PC-3 (cell line): Measurements from ENCODE around the gene FRK. TPM values are rescaled to one million over a fixed set of nuclear protein-coding genes. Genes with fewer than 3 reads are reported as not detected.

Experiments used
- ATAC-seq: fragments of 200-7000 bp; cut with Tn5 transposase; 2 replicates; pipeline ENCODE4 v1.9.1; 2020; ENCODE audit warnings: mild to moderate bottlenecking, moderate library complexity
- BruUV-seq: library from RNA; stranded (reverse); fragments of 400-500 nt; replicated peaks from 2 replicates; lab custom pipeline; 2021; lab: Mats Ljungman, UMichigan
- CTCF ChIA-PET: fragments of 300-600 bp; sonication (Branson Sonifier 250); formaldehyde crosslinking; loops from one replicate; lab custom pipeline; 2022; ENCODE audit warnings: antibody characterized with exemption; lab: Charles Lee
- POLR2A ChIA-PET: fragments of 300-600 bp; sonication (Branson Sonifier 250); formaldehyde crosslinking; loops from one replicate; lab custom pipeline; 2022; ENCODE audit warnings: antibody characterized with exemption; ENCODE audit not compliant: unreplicated experiment; lab: Charles Lee
- DNase-seq: peaks from one replicate; pipeline ENCODE4 v3.0.0-alpha.2; 2015
- H2AFZ ChIP-seq: fragments of 300-600 bp; sonication (generic); 2 replicates; pipeline ENCODE4 v1.6.0; 2016; ENCODE audit warnings: antibody characterized with exemption, low read length
- H3F3A ChIP-seq: fragments of 300-600 bp; sonication (generic); one replicate; pipeline ENCODE4 v1.6.0; 2017; ENCODE audit warnings: antibody characterized with exemption, low read length, control low read depth, mild to moderate bottlenecking; ENCODE audit not compliant: unreplicated experiment
- H3K27ac ChIP-seq: fragments of 300-600 bp; sonication (generic); 2 replicates; pipeline ENCODE4 v1.5.1; 2016; ENCODE audit warnings: mild to moderate bottlenecking, low read length
- H3K27me3 ChIP-seq: fragments of 300-600 bp; sonication (generic); 2 replicates; pipeline ENCODE4 v1.6.1; 2016; ENCODE audit warnings: low read length, mixed read lengths
- H3K36me3 ChIP-seq: fragments of 300-600 bp; sonication (generic); 2 replicates; pipeline ENCODE4 v1.6.1; 2016; ENCODE audit warnings: low read depth, mixed run types, low read length, mixed read lengths
- H3K4me1 ChIP-seq: fragments of 300-600 bp; sonication (generic); 2 replicates; pipeline ENCODE4 v1.5.1; 2016; ENCODE audit warnings: low read length; ENCODE audit not compliant: insufficient read depth
- H3K4me2 ChIP-seq: fragments of 300-600 bp; sonication (generic); 2 replicates; pipeline ENCODE4 v1.6.0; 2016; ENCODE audit warnings: low read length
- H3K4me3 ChIP-seq: fragments of 300-600 bp; sonication (generic); 2 replicates; pipeline ENCODE4 v1.5.1; 2016; ENCODE audit warnings: mild to moderate bottlenecking, low read length, mixed read lengths
- H3K79me2 ChIP-seq: fragments of 300-600 bp; sonication (generic); 2 replicates; pipeline ENCODE4 v1.6.1; 2017; ENCODE audit warnings: low read length, mixed read lengths
- H3K9ac ChIP-seq: fragments of 300-600 bp; sonication (generic); 2 replicates; pipeline ENCODE4 v1.6.0; 2016; ENCODE audit warnings: mild to moderate bottlenecking, low read length
- H3K9me2 ChIP-seq: fragments of 300-600 bp; sonication (generic); replicated peaks from 2 replicates; pipeline ENCODE4 v1.6.1; 2016; ENCODE audit warnings: mixed run types, low read length, mixed read lengths
- H3K9me3 ChIP-seq: fragments of 300-600 bp; sonication (generic); 2 replicates; pipeline ENCODE4 v1.6.1; 2016; ENCODE audit warnings: low read length, mixed read lengths
- H4K20me1 ChIP-seq: fragments of 300-600 bp; sonication (generic); 2 replicates; pipeline ENCODE4 v1.6.1; 2016; ENCODE audit warnings: low read length, mixed read lengths
- CTCF ChIP-seq: fragments of 300-600 bp; sonication (generic); conservative IDR thresholded peaks from 2 replicates; pipeline ENCODE4 v1.5.1; 2017; ENCODE audit warnings: antibody characterized with exemption, low read depth, mild to moderate bottlenecking, low read length
- EZH2 ChIP-seq: fragments of 300-600 bp; sonication (generic); IDR thresholded peaks from one replicate; pipeline ENCODE4 v1.6.1; 2017; ENCODE audit warnings: antibody characterized with exemption, mild to moderate bottlenecking, low read length; ENCODE audit not compliant: unreplicated experiment
- EZH2phosphoT487 ChIP-seq: fragments of 300-600 bp; sonication (generic); IDR thresholded peaks from 2 replicates; pipeline ENCODE4 v1.6.1; 2018; ENCODE audit warnings: mild to moderate bottlenecking, antibody characterized with exemption, low read length, borderline replicate concordance
- intact Hi-C: fragments of 100-400 bp; cut with micrococcal nuclease; formaldehyde crosslinking; loops from 2 replicates; pipeline ENCODE4 v1.9.0; 2023
- total RNA-seq: library from RNA; depleted of rRNA; stranded (reverse); fragments of >200 nt; gene quantifications from 2 replicates; pipeline ENCODE4 v1.2.3, GENCODE V29; 2014; rRNA removed

The FRK gene
- total RNA-seq, 1 experiment from 2014 or later, result 0.66 TPM

GRCh38 chr6:115882174-115882573 is 178.5 kb downstream of the FRK start:
- no peaks in the 10 kb centered on the region for H3K79me2 ChIP-seq
- H3K9me3 ChIP-seq, result no peaks in the 10 kb centered on the region
- H3K4me2 ChIP-seq, result peak overlapping the region; percentile 81
- intact Hi-C loops, result no loop called here
- no TSS peak for BruUV-seq
- peak overlapping the region; percentile 51; the same call in 1 of the 2 replicates for H3K4me3 ChIP-seq
- H3K36me3 ChIP-seq, result no peaks in the 10 kb centered on the region
- H3K27me3 ChIP-seq, result no peaks in the 10 kb centered on the region
- no peaks in the 10 kb centered on the region for H3K9me2 ChIP-seq
- DNase-seq, result peak; percentile 92
- TF ChIP-seq EZH2, result no peak
- TF ChIP-seq CTCF, result no peak
- no peak for TF ChIP-seq EZH2phosphoT487
- H4K20me1 ChIP-seq, result no peaks in the 10 kb centered on the region
- H2AFZ ChIP-seq, result peak overlapping the region; percentile 52; the same call in 1 of the 2 replicates
- peak; percentile 58 for ATAC-seq
- H3K4me1 ChIP-seq, result peaks cover 28% of the 10 kb centered on the region
- H3K27ac ChIP-seq, result peak overlapping the region; percentile 99
- H3F3A ChIP-seq, result peaks cover 4% of the 10 kb centered on the region
- CTCF ChIA-PET, result no interaction called here
- H3K9ac ChIP-seq, result peak overlapping the region; percentile 84
- POLR2A ChIA-PET, result no interaction called here

Other genes with a start within 250 kb of the FRK start
- gene NT5DC1, start 40.0 kb upstream of the FRK start, total RNA-seq, result 6.6 and 11.3 TPM in 2 replicates
- gene COL10A1, start 65.2 kb upstream of the FRK start, total RNA-seq, result not detected in 2 replicates
- gene TSPYL4, start 193.2 kb upstream of the FRK start, total RNA-seq, result 8.0 and 10.1 TPM in 2 replicates
- gene TSPYL1, start 219.0 kb upstream of the FRK start, total RNA-seq, result 35.1 and 38.8 TPM in 2 replicates